Measurements from ENCODE around the gene MCF2L2. TPM values are rescaled to one million over a fixed set of nuclear protein-coding genes. Genes with fewer than 3 reads are reported as not detected.
"Not testable (repeated sequence)": the region's sequence is repeated elsewhere in the genome, so short reads cannot be mapped to it uniquely, and the experiment has no call there.

MCF2L2 gene
- total RNA-seq, 1 experiment from 2014 or later, result 1.7 TPM

- H3K4me3 ChIP-seq, result no peak overlapping the region
- intact Hi-C loops (cut with micrococcal nuclease; ENCODE audit: unreplicated experiment), result no loop called here
- H3K79me2 ChIP-seq (ENCODE audit: low read depth), result no peaks in the 10 kb centered on the region
- ChIA-PET CTCF (no interaction called here), POLR2A (ENCODE audit: unreplicated experiment) (interaction anchor here (0.7 kb wide), 1 partner anchor 525 kb away, joined by 22 read pairs; no protein-coding TSS in a partner anchor)
- H3K4me1 ChIP-seq (replicated peaks; ENCODE audit: insufficient read depth), result peaks cover under 1% of the 10 kb centered on the region; the same call in 1 of the 2 replicates
- TF ChIP-seq CTCF (conservative IDR thresholded peaks at IDR 0.05) (no peak), EZH2 (IDR thresholded peaks at IDR 0.05; ENCODE audit: low read depth) (no peak)
- H3K27ac ChIP-seq, result no peak overlapping the region
- no peaks in the 10 kb centered on the region for H4K20me1 ChIP-seq (ENCODE audit: insufficient read depth)
- no peaks in the 10 kb centered on the region for H3K9me2 ChIP-seq (ENCODE audit: insufficient read depth)
- peaks cover 2% of the 10 kb centered on the region; the same call in 1 of the 2 replicates for H3F3A ChIP-seq (ENCODE audit: insufficient read depth, low read depth)
- H3K27me3 ChIP-seq (ENCODE audit: insufficient read depth, low read depth), result no peaks in the 10 kb centered on the region
- peaks cover 24% of the 10 kb centered on the region for H3K9me3 ChIP-seq (ENCODE audit: insufficient read depth, low read depth)
- DNase-seq, result no peak
- no TSS peak for BruUV-seq (replicated peaks)
- no peak overlapping the region for H3K4me2 ChIP-seq
- no peak overlapping the region for H2AFZ ChIP-seq
- H3K36me3 ChIP-seq (ENCODE audit: low read depth), result no peaks in the 10 kb centered on the region
These were observed 189.4 kb downstream of the MCF2L2 start for GRCh38 chr3:183239046-183239445.

- ChIA-PET POLR2A (ENCODE audit: unreplicated experiment) (no interaction called here), CTCF (no interaction called here)
- intact Hi-C loops (cut with micrococcal nuclease; ENCODE audit: unreplicated experiment), result no loop called here
- H2AFZ ChIP-seq, result no peak overlapping the region; the same call in 1 of the 2 replicates
- no peaks in the 10 kb centered on the region for H3K9me2 ChIP-seq (ENCODE audit: insufficient read depth)
- no peak overlapping the region for H3K27ac ChIP-seq
- no peak overlapping the region for H3K4me2 ChIP-seq
- TF ChIP-seq CTCF (conservative IDR thresholded peaks at IDR 0.05) (no peak), EZH2 (IDR thresholded peaks at IDR 0.05; ENCODE audit: low read depth) (no peak)
- DNase-seq, result no peak
- no peak overlapping the region for H3K4me3 ChIP-seq
- no peaks in the 10 kb centered on the region for H4K20me1 ChIP-seq (ENCODE audit: insufficient read depth)
- H3K9me3 ChIP-seq (ENCODE audit: insufficient read depth, low read depth), result no peaks in the 10 kb centered on the region; the same call in 1 of the 2 replicates
- no peaks in the 10 kb centered on the region for H3F3A ChIP-seq (ENCODE audit: insufficient read depth, low read depth)
- no peaks in the 10 kb centered on the region for H3K36me3 ChIP-seq (ENCODE audit: low read depth)
- BruUV-seq (replicated peaks), result no TSS peak
- no peaks in the 10 kb centered on the region for H3K79me2 ChIP-seq (ENCODE audit: low read depth)
- no peaks in the 10 kb centered on the region for H3K27me3 ChIP-seq (ENCODE audit: insufficient read depth, low read depth)
- no peaks in the 10 kb centered on the region for H3K4me1 ChIP-seq (replicated peaks; ENCODE audit: insufficient read depth)
These were observed 194.5 kb downstream of the MCF2L2 start for GRCh38 chr3:183233966-183234365.

- H3K27me3 ChIP-seq (ENCODE audit: insufficient read depth, low read depth), result no peaks in the 10 kb centered on the region
- no peaks in the 10 kb centered on the region for H3F3A ChIP-seq (ENCODE audit: insufficient read depth, low read depth)
- H3K4me2 ChIP-seq, result no peak overlapping the region
- no peaks in the 10 kb centered on the region for H3K4me1 ChIP-seq (replicated peaks; ENCODE audit: insufficient read depth)
- H2AFZ ChIP-seq, result no peak overlapping the region
- H3K36me3 ChIP-seq (ENCODE audit: low read depth), result no peaks in the 10 kb centered on the region
- ChIA-PET POLR2A (ENCODE audit: unreplicated experiment) (no interaction called here), CTCF (interaction anchor here (0.6 kb wide), 2 partner anchors 169 to 538 kb away, joined by 5 read pairs; no protein-coding TSS in a partner anchor)
- TF ChIP-seq EZH2 (IDR thresholded peaks at IDR 0.05; ENCODE audit: low read depth), result no peak
- TF ChIP-seq CTCF (conservative IDR thresholded peaks at IDR 0.05), result no peak
- intact Hi-C loops (cut with micrococcal nuclease; ENCODE audit: unreplicated experiment), result no loop called here
- no peaks in the 10 kb centered on the region for H4K20me1 ChIP-seq (ENCODE audit: insufficient read depth)
- no peak overlapping the region for H3K27ac ChIP-seq
- no peaks in the 10 kb centered on the region for H3K9me3 ChIP-seq (ENCODE audit: insufficient read depth, low read depth)
- H3K9me2 ChIP-seq (ENCODE audit: insufficient read depth), result no peaks in the 10 kb centered on the region
- BruUV-seq (replicated peaks), result no TSS peak
- DNase-seq, result no peak
- H3K79me2 ChIP-seq (ENCODE audit: low read depth), result no peaks in the 10 kb centered on the region
- no peak overlapping the region for H3K4me3 ChIP-seq
These were observed 197.6 kb downstream of the MCF2L2 start for GRCh38 chr3:183230826-183231225.

- BruUV-seq (replicated peaks); H3K9me2 ChIP-seq (ENCODE audit: insufficient read depth); H3K79me2 ChIP-seq (ENCODE audit: low read depth); H2AFZ ChIP-seq; H3K27me3 ChIP-seq (ENCODE audit: insufficient read depth, low read depth); H3K4me2 ChIP-seq; H3K27ac ChIP-seq; H4K20me1 ChIP-seq (ENCODE audit: insufficient read depth); H3F3A ChIP-seq (ENCODE audit: insufficient read depth, low read depth); H3K4me3 ChIP-seq; CTCF ChIA-PET; POLR2A ChIA-PET (ENCODE audit: unreplicated experiment); H3K4me1 ChIP-seq (replicated peaks; ENCODE audit: insufficient read depth); H3K9me3 ChIP-seq (ENCODE audit: insufficient read depth, low read depth); intact Hi-C loops (cut with micrococcal nuclease; ENCODE audit: unreplicated experiment); H3K36me3 ChIP-seq (ENCODE audit: low read depth); DNase-seq: not testable (repeated sequence)
These were observed 198.2 kb downstream of the MCF2L2 start for GRCh38 chr3:183230251-183230650.
